BE2C (cell line): Measurements from ENCODE around the gene NEK4.
"Not testable (repeated sequence)": the region's sequence is repeated elsewhere in the genome, so short reads cannot be mapped to it uniquely, and the experiment has no call there.

Experiments
- DNase-seq: peaks from one replicate; pipeline ENCODE4 v3.0.0-alpha.2; 2020
- H3K27me3 ChIP-seq: fragments of 250-450 bp; sonication (Bioruptor Pico); 2 replicates; pipeline ENCODE4 v1.5.1; 2020; ENCODE audit warnings: mild to moderate bottlenecking
- H3K36me3 ChIP-seq: fragments of 250-450 bp; sonication (Bioruptor Pico); 2 replicates; pipeline ENCODE4 v1.5.1; 2020; ENCODE audit warnings: mild to moderate bottlenecking
- H3K4me1 ChIP-seq: fragments of 250-450 bp; sonication (Bioruptor Pico); 2 replicates; pipeline ENCODE4 v1.5.1; 2020
- H3K4me3 ChIP-seq: 2 replicates; pipeline ENCODE4 v1.5.1; 2011; ENCODE audit warnings: low read depth, low read length
- H3K9me3 ChIP-seq: fragments of 250-450 bp; sonication (Bioruptor Pico); 2 replicates; pipeline ENCODE4 v1.5.1; 2020
- CTCF ChIP-seq: IDR thresholded peaks from 2 replicates; pipeline ENCODE4 v1.5.1; 2012; ENCODE audit warnings: mild to moderate bottlenecking, low read depth, low read length

Gene NEK4

GRCh38 chr3:52679811-52680210 is 90.9 kb downstream of the NEK4 start:
- peaks cover 14% of the 10 kb centered on the region for H3K36me3 ChIP-seq
- no peak for DNase-seq
- no peaks in the 10 kb centered on the region for H3K9me3 ChIP-seq
- no peak overlapping the region for H3K4me3 ChIP-seq
- TF ChIP-seq CTCF = no peak
- no peaks in the 10 kb centered on the region for H3K27me3 ChIP-seq
- H3K4me1 ChIP-seq = no peaks in the 10 kb centered on the region

GRCh38 chr3:52679199-52679538 is 91.6 kb downstream of the NEK4 start:
- H3K4me3 ChIP-seq = no peak overlapping the region
- DNase-seq = no peak
- no peaks in the 10 kb centered on the region for H3K27me3 ChIP-seq
- peaks cover 14% of the 10 kb centered on the region for H3K36me3 ChIP-seq
- H3K4me1 ChIP-seq = no peaks in the 10 kb centered on the region
- TF ChIP-seq CTCF = no peak
- H3K9me3 ChIP-seq = no peaks in the 10 kb centered on the region

- Histone ChIP-seq H3K4me3 (no peak overlapping the region), H3K36me3 (peaks cover 14% of the 10 kb centered on the region), H3K9me3 (no peaks in the 10 kb centered on the region), H3K27me3 (no peaks in the 10 kb centered on the region), H3K4me1 (no peaks in the 10 kb centered on the region)
- no peak for DNase-seq
- no peak for TF ChIP-seq CTCF
Measured at GRCh38 chr3:52678265-52679198, 92.2 kb downstream of the NEK4 start.

- DNase-seq, H3K9me3 ChIP-seq, H3K4me3 ChIP-seq, H3K4me1 ChIP-seq, H3K27me3 ChIP-seq: not testable (repeated sequence)
- peaks cover 14% of the 10 kb centered on the region for H3K36me3 ChIP-seq
Measured at GRCh38 chr3:52676201-52676600, 94.5 kb downstream of the NEK4 start.

- Histone ChIP-seq H3K9me3 (no peaks in the 10 kb centered on the region), H3K4me3 (no peak overlapping the region), H3K4me1 (no peaks in the 10 kb centered on the region), H3K36me3 (peaks cover 3% of the 10 kb centered on the region; the same call in 1 of the 2 replicates), H3K27me3 (no peaks in the 10 kb centered on the region)
- no peak for DNase-seq
- no peak for TF ChIP-seq CTCF
Measured at GRCh38 chr3:52671676-52672075, 99.1 kb downstream of the NEK4 start.

- no peaks in the 10 kb centered on the region for H3K9me3 ChIP-seq
- DNase-seq = no peak
- H3K27me3 ChIP-seq = no peaks in the 10 kb centered on the region
- TF ChIP-seq CTCF = no peak
- H3K4me3 ChIP-seq = no peak overlapping the region
- H3K4me1 ChIP-seq = no peaks in the 10 kb centered on the region
- H3K36me3 ChIP-seq = peaks cover 3% of the 10 kb centered on the region; the same call in 1 of the 2 replicates
Measured at GRCh38 chr3:52670621-52671521, 99.9 kb downstream of the NEK4 start.
